Measurements from ENCODE around the gene SELENOM.

Gene SELENOM

DNA sequence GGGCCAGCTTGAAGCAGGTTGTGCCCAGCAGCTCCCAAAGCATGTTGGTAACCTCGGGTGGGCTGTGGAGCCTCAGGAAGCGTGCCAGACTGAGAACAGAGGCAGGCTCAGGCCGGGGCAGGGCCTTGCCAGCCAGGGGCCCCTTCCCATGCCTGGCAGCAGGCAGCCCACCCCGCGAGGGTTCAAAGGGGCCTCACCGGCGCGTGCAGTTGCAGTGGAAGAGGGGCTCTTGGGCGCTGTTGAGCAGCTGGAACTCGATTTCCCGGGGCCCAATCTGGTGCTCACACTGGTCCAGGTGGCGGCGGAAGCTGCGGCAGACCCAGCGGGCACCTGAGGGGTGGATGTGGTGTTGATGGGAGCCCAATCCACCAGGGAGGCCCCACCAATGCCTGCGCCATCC lies 29.3 kb upstream of the SELENOM start:
- TF ChIP-seq CTCF (IDR thresholded peaks at IDR 0.05; ENCODE audit: insufficient read depth, low read length, missing control alignments) = no peak
- ChIA-PET CTCF (no interaction called here), POLR2A (no interaction called here)
- H3K4me3 ChIP-seq (ENCODE audit: low read depth, low read length) = no peak overlapping the region
- no peak for DNase-seq (ENCODE audit: low read depth, low spot score)

DNA sequence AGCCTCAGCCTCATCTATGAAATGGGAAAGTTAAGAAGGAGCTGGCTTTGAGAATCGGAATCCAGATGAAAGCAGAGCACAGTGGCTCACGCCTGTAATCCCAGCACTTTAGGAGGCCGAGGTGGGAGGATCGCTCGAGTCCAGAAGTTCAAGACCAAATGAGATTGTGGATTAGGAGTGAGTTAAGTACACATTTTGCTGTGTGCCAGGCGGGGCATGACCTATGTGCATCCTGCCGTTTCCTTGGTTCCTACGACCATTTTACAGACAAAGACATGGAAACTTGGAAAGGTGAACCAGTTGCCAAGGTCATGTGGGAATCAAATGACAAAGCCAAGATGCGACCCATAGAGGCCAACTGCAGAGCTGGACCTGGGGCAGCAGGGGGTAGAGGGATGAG lies 28.8 kb upstream of the SELENOM start:
- POLR2A ChIA-PET = no interaction called here
- DNase-seq (ENCODE audit: low read depth, low spot score) = no peak
- CTCF ChIA-PET = interaction anchor here (0.9 to 1.7 kb wide), 5 partner anchors 8 to 28 kb away, joined by 3 to 7 read pairs (median 4); partner anchors contain the start of gene SELENOM
- TF ChIP-seq CTCF (IDR thresholded peaks at IDR 0.05; ENCODE audit: insufficient read depth, low read length, missing control alignments) = no peak
- H3K4me3 ChIP-seq (ENCODE audit: low read depth, low read length) = no peak overlapping the region

GRCh38 chr22:31135706-31136105 lies 28.3 kb upstream of the SELENOM start:
- TF ChIP-seq CTCF (IDR thresholded peaks at IDR 0.05; ENCODE audit: insufficient read depth, low read length, missing control alignments) = no peak
- H3K4me3 ChIP-seq (ENCODE audit: low read depth, low read length) = no peak overlapping the region
- no peak for DNase-seq (ENCODE audit: low read depth, low spot score)
- ChIA-PET CTCF (interaction anchor here (0.9 to 1.7 kb wide), 5 partner anchors 9 to 28 kb away, joined by 3 to 7 read pairs (median 4); partner anchors contain the start of gene SELENOM), POLR2A (no interaction called here)

GRCh38 chr22:31134688-31135087 lies 27.3 kb upstream of the SELENOM start:
- POLR2A ChIA-PET = no interaction called here
- TF ChIP-seq CTCF (IDR thresholded peaks at IDR 0.05; ENCODE audit: insufficient read depth, low read length, missing control alignments) = no peak
- H3K4me3 ChIP-seq (ENCODE audit: low read depth, low read length) = no peak overlapping the region
- CTCF ChIA-PET = interaction anchor here (1.0 to 1.7 kb wide), 5 partner anchors 10 to 379 kb away, joined by 3 to 7 read pairs (median 4); partner anchors contain the start of gene SELENOM
- DNase-seq (ENCODE audit: low read depth, low spot score) = no peak

DNA sequence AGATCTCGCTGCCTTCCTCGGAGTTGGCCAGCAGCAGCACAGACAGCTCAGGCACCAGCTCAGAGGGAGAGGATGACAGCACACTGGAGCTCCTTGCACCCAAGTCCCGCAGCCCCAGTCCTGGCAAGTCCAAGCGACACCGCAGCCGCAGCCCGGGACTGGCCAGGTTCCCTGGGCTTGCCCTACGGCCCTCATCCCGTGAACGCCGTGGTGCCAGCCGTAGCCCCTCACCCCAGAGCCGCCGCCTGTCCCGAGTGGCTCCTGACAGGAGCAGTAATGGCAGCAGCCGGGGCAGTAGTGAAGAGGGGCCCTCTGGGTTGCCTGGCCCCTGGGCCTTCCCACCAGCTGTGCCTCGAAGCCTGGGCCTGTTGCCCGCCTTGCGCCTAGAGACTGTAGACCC lies 26.5 kb upstream of the SELENOM start:
- no peak for DNase-seq (ENCODE audit: low read depth, low spot score)
- POLR2A ChIA-PET = no interaction called here
- CTCF ChIA-PET = no interaction called here
- no peak overlapping the region for H3K4me3 ChIP-seq (ENCODE audit: low read depth, low read length)
- no peak for TF ChIP-seq CTCF (IDR thresholded peaks at IDR 0.05; ENCODE audit: insufficient read depth, low read length, missing control alignments)

DNA sequence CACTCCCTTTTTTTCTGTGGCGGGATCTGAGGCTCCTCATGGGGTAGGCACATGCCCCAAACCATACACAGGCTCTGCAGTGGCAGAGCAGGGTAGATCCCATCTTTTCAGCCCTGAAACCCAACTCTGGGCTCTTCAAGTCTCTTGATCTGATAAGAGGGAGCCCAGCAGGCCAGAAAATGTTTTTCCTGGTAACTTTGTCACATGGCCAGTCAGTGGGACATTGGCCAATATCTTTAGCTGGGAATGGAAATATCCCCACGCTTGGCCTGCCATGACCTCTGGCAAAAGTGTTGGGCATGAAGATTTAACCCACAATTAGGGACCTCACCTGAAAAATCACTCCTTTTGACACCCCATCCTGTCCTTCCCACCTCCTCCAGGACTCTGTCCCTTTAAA lies 23.5 kb upstream of the SELENOM start:
- ChIA-PET POLR2A (no interaction called here), CTCF (no interaction called here)
- TF ChIP-seq CTCF (IDR thresholded peaks at IDR 0.05; ENCODE audit: insufficient read depth, low read length, missing control alignments) = no peak
- no peak for DNase-seq (ENCODE audit: low read depth, low spot score)
- no peak overlapping the region for H3K4me3 ChIP-seq (ENCODE audit: low read depth, low read length)

Measured in AG04449 (cell line).